Activated T-helper 17 cell treated with anti-CD3 and anti-CD28 coated beads, Interleukin-2, amount 50 U/mL, for 72 hours (primary cell): Measurements from ENCODE around the gene FNIP2. TPM values are rescaled to one million over a fixed set of nuclear protein-coding genes. Genes with fewer than 3 reads are reported as not detected.
A peak's percentile ranks its signal among the peaks of the same experiment; 100 is the strongest.
"Not testable (repeated sequence)": the region's sequence is repeated elsewhere in the genome, so short reads cannot be mapped to it uniquely, and the experiment has no call there.

ENCODE experiments used
- ATAC-seq: fragments of 150-1000 bp; cut with Tn5 transposase; replicated peaks from 2 replicates; pipeline ENCODE4 v1.10.0; 2021; ENCODE audit warnings: mild to moderate bottlenecking, moderate library complexity
- H3K27ac Mint-ChIP-seq: one replicate; pipeline ENCODE4 v1.8.0; 2022; ENCODE audit warnings: mixed read lengths
- H3K27me3 Mint-ChIP-seq: one replicate; pipeline ENCODE4 v1.8.0; 2022; ENCODE audit warnings: mixed read lengths
- H3K36me3 Mint-ChIP-seq: one replicate; pipeline ENCODE4 v1.8.0; 2022; ENCODE audit warnings: low read depth, mild to moderate bottlenecking, mixed read lengths
- H3K4me1 Mint-ChIP-seq: one replicate; pipeline ENCODE4 v1.8.0; 2022; ENCODE audit warnings: mixed read lengths
- H3K4me3 Mint-ChIP-seq: one replicate; pipeline ENCODE4 v1.8.0; 2022; ENCODE audit warnings: mild to moderate bottlenecking, mixed read lengths
- H3K9me3 Mint-ChIP-seq: one replicate; pipeline ENCODE4 v1.8.0; 2022; ENCODE audit warnings: mixed read lengths
- total RNA-seq, 2 donors: library from RNA; stranded (reverse); gene quantifications; one replicate each; pipeline ENCODE4 v1.2.3, GENCODE V29; 2022

FNIP2 gene
- total RNA-seq, 2 donors from 2014 or later = 33.4 to 45.9 TPM

DNA sequence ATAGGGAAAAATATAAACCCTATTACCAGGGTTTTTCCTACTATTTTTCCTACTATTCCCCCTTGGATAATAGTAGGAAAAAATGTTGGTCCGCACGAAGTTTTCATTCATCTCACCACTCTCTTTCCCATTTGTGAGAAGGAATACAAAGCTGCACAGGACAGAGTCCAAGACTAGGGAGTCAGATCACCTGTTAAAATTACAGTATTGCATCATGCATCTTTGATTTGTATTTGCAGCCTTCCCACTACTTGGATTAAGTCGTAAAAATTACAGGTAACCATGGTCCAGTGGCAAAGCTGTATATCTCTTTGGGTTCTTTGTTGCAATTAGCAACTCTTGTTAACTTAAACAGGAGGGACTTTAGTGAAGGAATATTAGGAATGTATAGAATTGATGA, 121.5 kb downstream of the FNIP2 start:
- Mint-ChIP-seq H3K9me3 (no peaks in the 10 kb centered on the region), H3K27me3 (no peaks in the 10 kb centered on the region), H3K4me3 (no peak overlapping the region), H3K36me3 (peaks cover 41% of the 10 kb centered on the region), H3K4me1 (no peaks in the 10 kb centered on the region), H3K27ac (no peak overlapping the region)
- ATAC-seq = no peak

- peaks cover 50% of the 10 kb centered on the region for H3K36me3 Mint-ChIP-seq
- H3K27me3 Mint-ChIP-seq = no peaks in the 10 kb centered on the region
- no peak overlapping the region for H3K4me3 Mint-ChIP-seq
- ATAC-seq = no peak
- no peaks in the 10 kb centered on the region for H3K4me1 Mint-ChIP-seq
- no peaks in the 10 kb centered on the region for H3K9me3 Mint-ChIP-seq
- no peak overlapping the region for H3K27ac Mint-ChIP-seq
These were observed 122.4 kb downstream of the FNIP2 start for GRCh38 chr4:158891256-158891655.

DNA sequence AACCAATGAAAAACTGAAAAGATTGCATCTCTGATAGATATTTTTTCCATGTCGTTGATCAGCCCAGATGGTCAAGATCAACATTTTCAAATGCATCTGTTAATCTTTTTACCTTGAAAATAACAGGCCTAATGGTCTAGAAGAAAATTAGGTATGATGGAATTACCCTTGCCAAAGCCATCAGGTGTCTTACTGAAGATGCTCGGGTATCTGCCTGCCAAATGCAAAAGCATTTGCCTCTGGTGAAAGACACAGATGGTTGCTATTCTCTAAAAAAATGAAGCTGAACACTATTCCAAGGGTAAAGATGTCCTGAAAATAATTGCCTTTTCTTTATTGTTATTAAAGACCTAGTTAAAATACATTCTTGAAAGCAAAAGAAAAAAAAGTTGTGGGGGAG, 126.0 kb downstream of the FNIP2 start:
- H3K4me1 Mint-ChIP-seq = peaks cover 6% of the 10 kb centered on the region
- no peak overlapping the region for H3K27ac Mint-ChIP-seq
- peaks cover 76% of the 10 kb centered on the region for H3K36me3 Mint-ChIP-seq
- ATAC-seq = no peak
- H3K9me3 Mint-ChIP-seq = no peaks in the 10 kb centered on the region
- H3K4me3 Mint-ChIP-seq = no peak overlapping the region
- H3K27me3 Mint-ChIP-seq = no peaks in the 10 kb centered on the region

GRCh38 chr4:158895797-158896576, 127.2 kb downstream of the FNIP2 start:
- peaks cover 78% of the 10 kb centered on the region for H3K36me3 Mint-ChIP-seq
- no peaks in the 10 kb centered on the region for H3K27me3 Mint-ChIP-seq
- peaks cover 6% of the 10 kb centered on the region for H3K4me1 Mint-ChIP-seq
- H3K9me3 Mint-ChIP-seq = no peaks in the 10 kb centered on the region
- H3K4me3 Mint-ChIP-seq = no peak overlapping the region
- no peak for ATAC-seq
- peak overlapping the region; percentile 20 for H3K27ac Mint-ChIP-seq

- not testable (repeated sequence) for H3K9me3 Mint-ChIP-seq, H3K4me3 Mint-ChIP-seq, H3K27ac Mint-ChIP-seq, H3K27me3 Mint-ChIP-seq, ATAC-seq
- Mint-ChIP-seq H3K36me3 (peaks cover 77% of the 10 kb centered on the region), H3K4me1 (peaks cover 11% of the 10 kb centered on the region)
These were observed 127.9 kb downstream of the FNIP2 start for GRCh38 chr4:158896577-158897238.

DNA sequence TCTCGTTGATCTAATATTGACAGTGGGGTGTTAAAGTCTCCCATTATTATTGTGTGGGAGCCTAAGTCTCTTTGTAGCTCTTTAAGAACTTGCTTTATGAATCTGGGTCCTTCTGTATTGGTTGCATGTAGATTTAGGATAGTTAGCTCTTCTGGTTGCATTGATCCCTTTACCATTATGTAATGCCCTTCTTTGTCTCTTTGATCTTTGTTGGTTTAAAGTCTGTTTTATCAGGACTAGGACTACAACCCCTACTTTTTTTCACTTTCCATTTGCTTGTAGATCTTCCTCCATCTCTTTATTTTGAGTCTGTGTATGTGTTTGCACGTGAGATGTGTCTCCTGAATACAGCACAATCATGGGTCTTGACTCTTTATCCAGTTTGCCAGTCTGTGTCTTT, 131.6 kb downstream of the FNIP2 start:
- H3K4me3 Mint-ChIP-seq, H3K9me3 Mint-ChIP-seq, H3K27ac Mint-ChIP-seq, ATAC-seq, H3K27me3 Mint-ChIP-seq: not testable (repeated sequence)
- Mint-ChIP-seq H3K4me1 (peaks cover 12% of the 10 kb centered on the region), H3K36me3 (peaks cover 91% of the 10 kb centered on the region)

DNA sequence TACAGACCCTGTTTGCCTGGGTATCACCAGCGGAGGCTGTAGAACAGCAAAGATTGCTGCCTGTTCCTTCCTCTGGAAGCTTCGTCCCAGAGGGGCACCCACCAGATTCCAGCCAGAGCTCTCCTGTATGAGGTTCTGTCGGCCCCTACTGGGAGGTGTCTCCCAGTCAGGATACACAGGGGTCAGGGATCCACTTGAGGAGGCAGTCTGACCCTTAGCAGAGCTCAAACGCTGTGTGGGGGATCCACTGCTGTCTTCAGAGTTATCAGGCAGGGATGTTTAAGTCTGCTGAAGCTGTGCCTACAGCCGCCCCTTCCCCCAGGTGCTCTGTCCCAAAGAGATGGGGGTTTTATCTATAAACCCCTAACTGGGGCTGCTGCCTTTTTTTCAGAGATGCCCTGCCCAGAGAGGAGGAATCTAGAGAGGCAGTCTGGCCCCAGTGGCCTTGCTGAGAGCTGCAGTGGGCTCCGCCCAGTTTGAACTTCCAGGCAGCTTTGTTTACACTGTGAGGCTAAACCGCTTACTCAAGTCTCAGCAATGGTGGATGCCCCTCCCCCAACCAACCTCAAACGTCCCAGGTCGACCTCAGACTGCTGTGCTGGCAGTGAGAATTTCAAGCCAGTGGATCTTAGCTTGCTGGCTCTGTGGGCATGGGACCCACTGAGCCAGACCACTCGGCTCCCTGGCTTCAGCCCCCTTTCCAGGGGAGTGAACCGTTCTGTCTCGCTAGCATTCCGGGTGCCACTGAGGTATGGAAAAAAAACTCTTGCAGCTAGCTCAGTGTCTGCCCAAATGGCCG, 133.7 kb downstream of the FNIP2 start:
- not testable (repeated sequence) for H3K27ac Mint-ChIP-seq, H3K9me3 Mint-ChIP-seq, H3K4me3 Mint-ChIP-seq, H3K27me3 Mint-ChIP-seq
- Mint-ChIP-seq H3K4me1 (peaks cover 18% of the 10 kb centered on the region), H3K36me3 (peaks cover 80% of the 10 kb centered on the region)
- ATAC-seq = peak; percentile 62

DNA sequence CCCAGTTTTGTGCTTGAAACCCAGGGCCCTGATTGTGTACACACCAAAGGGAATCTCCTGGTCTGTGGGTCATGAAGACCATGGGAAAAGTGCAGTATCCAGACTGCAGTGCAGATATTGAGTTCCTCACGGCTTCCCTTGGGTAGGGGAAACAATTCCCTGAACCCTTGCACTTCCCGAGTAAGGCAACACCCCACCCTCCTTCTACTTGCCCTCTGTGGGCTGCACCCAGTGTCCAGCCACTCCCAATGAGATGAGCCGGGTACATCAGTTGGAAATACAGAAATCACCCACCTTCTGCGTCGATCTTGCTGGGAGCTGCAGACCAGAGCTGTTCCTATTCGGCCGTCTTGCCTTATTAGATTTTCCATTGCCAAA, 134.2 kb downstream of the FNIP2 start:
- H3K36me3 Mint-ChIP-seq = peaks cover 74% of the 10 kb centered on the region
- H3K27me3 Mint-ChIP-seq = no peaks in the 10 kb centered on the region
- no peaks in the 10 kb centered on the region for H3K9me3 Mint-ChIP-seq
- H3K4me1 Mint-ChIP-seq = peaks cover 18% of the 10 kb centered on the region
- ATAC-seq = no peak
- H3K27ac Mint-ChIP-seq = peak overlapping the region; percentile 19
- no peak overlapping the region for H3K4me3 Mint-ChIP-seq

DNA sequence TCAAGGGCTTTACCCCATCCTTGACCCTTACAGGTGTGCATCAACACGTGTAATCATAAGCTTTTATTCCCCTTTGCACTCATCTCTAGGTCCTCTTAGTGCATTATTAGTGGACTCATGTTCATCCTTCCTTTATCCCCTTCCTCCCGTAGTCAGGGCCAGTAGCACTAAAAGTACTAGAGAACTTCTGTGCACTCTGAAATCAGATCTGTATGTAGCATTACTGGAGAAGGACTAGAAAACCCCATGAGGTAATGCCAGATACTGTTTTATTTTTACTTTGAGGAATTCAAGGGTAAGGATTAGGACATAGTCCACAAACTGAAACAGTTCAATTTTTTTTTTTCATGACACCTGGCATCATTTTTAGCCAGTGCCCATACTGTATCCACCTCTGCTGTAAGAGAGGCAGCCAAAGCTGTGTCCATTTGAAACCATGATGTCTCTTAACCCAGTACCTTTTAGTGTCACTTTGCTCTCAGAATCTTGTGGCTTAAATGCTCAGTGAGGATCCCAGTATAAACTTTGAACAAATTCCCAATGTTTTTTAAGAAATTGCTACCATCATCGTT, 134.7 kb downstream of the FNIP2 start:
- Mint-ChIP-seq H3K27me3 (no peaks in the 10 kb centered on the region), H3K36me3 (peaks cover 69% of the 10 kb centered on the region), H3K9me3 (no peaks in the 10 kb centered on the region), H3K4me1 (peaks cover 16% of the 10 kb centered on the region), H3K27ac (peak overlapping the region; percentile 19), H3K4me3 (no peak overlapping the region)
- ATAC-seq = no peak

DNA sequence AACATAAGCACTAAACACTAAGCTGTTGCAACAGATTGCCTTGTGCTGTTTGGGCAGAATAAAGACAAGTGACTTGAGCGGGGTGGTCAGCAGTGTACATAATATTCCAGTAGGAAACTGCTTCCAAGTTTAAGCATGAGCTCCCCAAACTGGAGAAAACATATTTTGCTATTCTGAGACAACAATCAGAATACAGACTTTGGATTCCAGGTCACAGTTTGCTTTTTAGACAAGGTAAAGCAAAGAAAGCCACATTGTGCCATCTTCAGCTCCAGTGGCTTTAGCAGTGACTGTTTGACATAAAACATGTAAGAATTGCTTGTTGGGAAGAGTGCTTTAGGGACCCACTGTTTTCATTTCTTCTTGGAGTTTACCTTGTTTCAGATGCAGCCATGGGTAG, 136.0 kb downstream of the FNIP2 start:
- Mint-ChIP-seq H3K36me3 (peaks cover 56% of the 10 kb centered on the region), H3K4me3 (no peak overlapping the region), H3K27ac (no peak overlapping the region), H3K4me1 (peaks cover 12% of the 10 kb centered on the region), H3K9me3 (no peaks in the 10 kb centered on the region), H3K27me3 (no peaks in the 10 kb centered on the region)
- ATAC-seq = no peak

DNA sequence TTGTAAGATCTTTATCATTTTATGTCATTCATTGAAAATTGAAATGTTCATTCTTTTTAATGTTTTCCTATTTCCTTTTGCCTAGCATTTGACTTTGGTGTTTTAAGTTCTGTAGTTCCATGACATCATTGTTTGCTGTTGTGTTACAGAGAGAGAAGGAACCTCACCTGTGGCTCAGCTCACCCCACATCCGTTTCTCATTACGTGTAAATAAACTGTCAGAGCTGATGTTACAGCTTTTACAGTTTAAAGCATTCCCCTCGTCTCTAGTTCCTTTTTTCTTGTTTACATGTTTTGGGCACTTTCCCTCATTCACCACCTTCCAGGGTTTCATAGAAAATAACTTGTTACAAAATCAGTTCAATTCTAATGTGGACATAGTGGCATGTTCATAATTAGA, 137.2 kb downstream of the FNIP2 start:
- Mint-ChIP-seq H3K9me3 (no peaks in the 10 kb centered on the region), H3K27me3 (no peaks in the 10 kb centered on the region), H3K27ac (peak overlapping the region; percentile 25), H3K4me3 (peak overlapping the region; percentile 4), H3K36me3 (peaks cover 46% of the 10 kb centered on the region), H3K4me1 (peaks cover 12% of the 10 kb centered on the region)
- ATAC-seq = peak; percentile 81

DNA sequence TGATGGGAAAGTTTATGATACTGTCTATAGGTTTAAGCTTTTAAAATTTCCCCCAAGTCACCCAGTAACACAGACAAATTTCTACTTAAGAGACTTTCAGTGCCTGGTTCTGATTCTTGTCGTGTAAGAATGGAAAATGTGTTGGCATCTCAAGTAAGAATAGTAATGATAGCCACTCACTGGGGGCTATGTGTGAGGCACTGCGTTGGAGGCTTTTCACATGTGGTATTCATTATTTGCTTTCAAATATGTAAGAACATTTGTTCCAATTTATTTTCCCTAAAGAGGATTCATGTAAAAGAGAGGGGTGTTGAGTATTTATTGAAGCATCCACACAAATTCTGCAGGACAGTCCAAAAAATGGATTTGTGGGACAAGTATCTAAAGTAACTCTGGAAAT, 143.6 kb downstream of the FNIP2 start:
- H3K9me3 Mint-ChIP-seq = no peaks in the 10 kb centered on the region
- H3K4me1 Mint-ChIP-seq = peaks cover 4% of the 10 kb centered on the region
- H3K27me3 Mint-ChIP-seq = no peaks in the 10 kb centered on the region
- no peaks in the 10 kb centered on the region for H3K36me3 Mint-ChIP-seq
- H3K4me3 Mint-ChIP-seq = no peak overlapping the region
- H3K27ac Mint-ChIP-seq = no peak overlapping the region
- no peak for ATAC-seq

DNA sequence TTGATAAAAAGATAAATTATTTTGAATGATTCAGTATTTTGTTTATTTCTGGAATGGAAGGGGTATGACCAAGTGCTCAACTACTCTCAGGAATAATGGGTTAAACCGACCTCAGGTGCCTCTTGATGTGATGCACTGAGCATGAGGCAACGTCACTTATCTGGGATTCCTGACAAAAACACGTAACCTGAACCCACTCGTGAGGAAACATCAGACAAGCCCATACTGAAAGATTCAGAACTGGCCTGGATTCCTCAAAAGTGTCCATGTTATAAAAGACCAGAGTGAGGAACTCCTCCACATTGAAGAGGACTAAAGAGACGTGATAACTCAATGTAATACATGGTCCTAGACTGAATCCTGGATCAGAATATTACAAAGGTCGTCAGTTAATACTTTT, 144.0 kb downstream of the FNIP2 start:
- H3K4me3 Mint-ChIP-seq = no peak overlapping the region
- H3K36me3 Mint-ChIP-seq = no peaks in the 10 kb centered on the region
- H3K9me3 Mint-ChIP-seq = no peaks in the 10 kb centered on the region
- no peak overlapping the region for H3K27ac Mint-ChIP-seq
- H3K27me3 Mint-ChIP-seq = no peaks in the 10 kb centered on the region
- H3K4me1 Mint-ChIP-seq = peaks cover 4% of the 10 kb centered on the region
- ATAC-seq = no peak

DNA sequence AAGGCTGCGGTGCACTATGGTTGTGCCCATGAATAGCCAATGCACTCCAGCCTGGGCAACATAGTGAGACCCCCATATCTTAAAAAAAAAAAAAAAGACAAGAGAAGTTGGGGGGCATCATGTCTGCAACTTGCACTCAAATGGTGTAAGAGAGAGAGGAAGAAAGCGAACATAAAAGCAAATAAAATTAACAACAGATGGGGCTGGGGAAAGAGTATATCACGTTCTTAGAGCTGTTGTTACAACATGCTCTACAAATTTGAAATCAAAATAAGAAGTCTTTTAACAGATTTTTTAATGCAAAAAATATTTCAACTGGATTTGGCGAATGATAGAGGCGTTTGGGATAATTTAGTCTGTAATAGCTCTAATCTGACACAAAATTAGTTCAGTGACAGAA, 144.9 kb downstream of the FNIP2 start:
- no peaks in the 10 kb centered on the region for H3K9me3 Mint-ChIP-seq
- H3K36me3 Mint-ChIP-seq = no peaks in the 10 kb centered on the region
- no peak for ATAC-seq
- H3K27ac Mint-ChIP-seq = no peak overlapping the region
- H3K4me1 Mint-ChIP-seq = peaks cover 4% of the 10 kb centered on the region
- no peaks in the 10 kb centered on the region for H3K27me3 Mint-ChIP-seq
- H3K4me3 Mint-ChIP-seq = no peak overlapping the region
